ENCODE data around the gene SGCD. TPM values are rescaled to one million over a fixed set of nuclear protein-coding genes. Genes with fewer than 3 reads are reported as not detected.

The SGCD gene
- total RNA-seq, 2 experiments from 2014 or later, result not detected

DNA sequence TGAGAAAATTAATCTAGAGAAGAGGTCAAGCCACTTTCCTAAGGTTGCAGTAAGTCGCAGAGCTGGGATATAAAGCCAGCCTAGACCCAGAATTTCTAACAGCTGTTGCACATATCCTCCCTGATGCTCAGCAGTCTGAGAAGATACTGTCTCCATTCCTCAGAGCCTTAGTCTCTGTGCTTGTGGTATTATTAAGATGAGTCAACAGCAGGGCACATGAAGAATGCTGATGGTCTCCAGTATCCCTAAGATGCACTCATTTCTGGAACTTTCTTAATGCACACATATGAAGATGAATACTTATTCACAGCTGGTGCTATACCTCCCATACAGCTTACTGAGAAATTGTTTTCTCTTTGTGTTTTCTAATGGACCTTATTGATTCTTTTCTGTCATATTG is 32.5 kb downstream of the SGCD start:
- no peak overlapping the region for H3K27ac Mint-ChIP-seq
- intact Hi-C loops (cut with DNase I, micrococcal nuclease), result no loop called here
- H3K4me3 ChIP-seq (ENCODE audit: low read length), result no peak overlapping the region
- H3K27me3 ChIP-seq (ENCODE audit: control insufficient read depth in 1 of 2, insufficient read depth in 2 of 2, low read length in 2 of 2), result no peaks in the 10 kb centered on the region
- H3K36me3 ChIP-seq (ENCODE audit: insufficient read depth, low read length), result no peaks in the 10 kb centered on the region
- H3K27me3 Mint-ChIP-seq, result no peaks in the 10 kb centered on the region
- ChIA-PET CTCF (no interaction called here), POLR2A (no interaction called here)
- TF ChIP-seq, protein P1, sequence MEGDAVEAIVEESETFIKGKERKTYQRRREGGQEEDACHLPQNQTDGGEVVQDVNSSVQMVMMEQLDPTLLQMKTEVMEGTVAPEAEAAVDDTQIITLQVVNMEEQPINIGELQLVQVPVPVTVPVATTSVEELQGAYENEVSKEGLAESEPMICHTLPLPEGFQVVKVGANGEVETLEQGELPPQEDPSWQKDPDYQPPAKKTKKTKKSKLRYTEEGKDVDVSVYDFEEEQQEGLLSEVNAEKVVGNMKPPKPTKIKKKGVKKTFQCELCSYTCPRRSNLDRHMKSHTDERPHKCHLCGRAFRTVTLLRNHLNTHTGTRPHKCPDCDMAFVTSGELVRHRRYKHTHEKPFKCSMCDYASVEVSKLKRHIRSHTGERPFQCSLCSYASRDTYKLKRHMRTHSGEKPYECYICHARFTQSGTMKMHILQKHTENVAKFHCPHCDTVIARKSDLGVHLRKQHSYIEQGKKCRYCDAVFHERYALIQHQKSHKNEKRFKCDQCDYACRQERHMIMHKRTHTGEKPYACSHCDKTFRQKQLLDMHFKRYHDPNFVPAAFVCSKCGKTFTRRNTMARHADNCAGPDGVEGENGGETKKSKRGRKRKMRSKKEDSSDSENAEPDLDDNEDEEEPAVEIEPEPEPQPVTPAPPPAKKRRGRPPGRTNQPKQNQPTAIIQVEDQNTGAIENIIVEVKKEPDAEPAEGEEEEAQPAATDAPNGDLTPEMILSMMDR (IDR thresholded peaks at IDR 0.05), result no peak
- no peaks in the 10 kb centered on the region for H3K9me3 Mint-ChIP-seq
- ATAC-seq (ENCODE audit: poor library complexity), result no peak
- H3K9me3 ChIP-seq (ENCODE audit: control insufficient read depth in 1 of 2, insufficient read depth in 1 of 2, low read length in 2 of 2), result no peaks in the 10 kb centered on the region
- H3K4me1 ChIP-seq (ENCODE audit: insufficient read depth, low read length), result no peaks in the 10 kb centered on the region
- no peak overlapping the region for H3K4me3 Mint-ChIP-seq
- no peaks in the 10 kb centered on the region for H3K4me1 Mint-ChIP-seq (ENCODE audit: low read depth)
- no peak for DNase-seq
- no peak overlapping the region for H3K27ac ChIP-seq (ENCODE audit: low read depth in 1 of 2, low read length in 2 of 2)
- no peaks in the 10 kb centered on the region for H3K36me3 Mint-ChIP-seq (ENCODE audit: low read depth)

DNA sequence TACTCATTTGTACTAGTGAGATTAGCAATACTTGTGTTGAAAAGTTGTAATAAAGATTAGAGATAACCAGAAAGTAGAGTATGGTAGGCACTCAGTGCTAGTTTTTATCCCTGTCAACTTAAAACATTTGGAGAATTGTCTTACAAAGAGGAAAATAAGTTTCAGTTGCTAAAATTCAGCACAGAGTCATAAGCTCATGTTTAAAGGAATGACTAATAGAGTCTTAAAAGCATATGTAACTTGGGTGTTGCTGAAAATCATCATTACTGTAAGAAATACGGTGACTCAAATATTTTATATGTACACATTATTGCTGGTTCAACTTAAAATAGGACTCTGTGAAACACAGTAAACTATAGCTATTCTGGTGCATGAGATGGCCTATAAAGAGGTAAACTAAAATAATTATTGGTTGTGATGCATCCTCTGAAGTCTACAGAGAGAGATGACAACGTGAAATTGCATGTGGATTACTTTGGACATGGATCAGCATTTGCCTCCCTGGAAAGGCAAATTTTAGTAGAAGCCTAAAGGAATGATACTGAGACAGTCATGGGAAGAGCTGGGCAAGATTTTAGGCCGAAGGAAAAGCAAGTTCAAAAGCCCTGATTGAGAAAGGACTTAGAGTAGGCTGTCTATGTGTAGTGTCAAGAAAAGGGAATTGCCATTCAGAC is 34.6 kb downstream of the SGCD start:
- Histone ChIP-seq H3K4me3 (ENCODE audit: low read length) (no peak overlapping the region), H3K4me1 (ENCODE audit: insufficient read depth, low read length) (no peaks in the 10 kb centered on the region), H3K9me3 (ENCODE audit: control insufficient read depth in 1 of 2, insufficient read depth in 1 of 2, low read length in 2 of 2) (no peaks in the 10 kb centered on the region), H3K27ac (ENCODE audit: low read depth in 1 of 2, low read length in 2 of 2) (no peak overlapping the region), H3K36me3 (ENCODE audit: insufficient read depth, low read length) (no peaks in the 10 kb centered on the region), H3K27me3 (ENCODE audit: control insufficient read depth in 1 of 2, insufficient read depth in 2 of 2, low read length in 2 of 2) (no peaks in the 10 kb centered on the region)
- ATAC-seq (ENCODE audit: poor library complexity), result no peak
- Mint-ChIP-seq H3K27ac (no peak overlapping the region), H3K27me3 (peaks cover 5% of the 10 kb centered on the region), H3K9me3 (no peaks in the 10 kb centered on the region), H3K4me3 (no peak overlapping the region), H3K36me3 (ENCODE audit: low read depth) (no peaks in the 10 kb centered on the region), H3K4me1 (ENCODE audit: low read depth) (no peaks in the 10 kb centered on the region)
- DNase-seq, result no peak
- ChIA-PET CTCF (no interaction called here), POLR2A (no interaction called here)
- TF ChIP-seq, protein P1 (IDR thresholded peaks at IDR 0.05), result no peak
- intact Hi-C loops (cut with DNase I, micrococcal nuclease), result no loop called here

DNA sequence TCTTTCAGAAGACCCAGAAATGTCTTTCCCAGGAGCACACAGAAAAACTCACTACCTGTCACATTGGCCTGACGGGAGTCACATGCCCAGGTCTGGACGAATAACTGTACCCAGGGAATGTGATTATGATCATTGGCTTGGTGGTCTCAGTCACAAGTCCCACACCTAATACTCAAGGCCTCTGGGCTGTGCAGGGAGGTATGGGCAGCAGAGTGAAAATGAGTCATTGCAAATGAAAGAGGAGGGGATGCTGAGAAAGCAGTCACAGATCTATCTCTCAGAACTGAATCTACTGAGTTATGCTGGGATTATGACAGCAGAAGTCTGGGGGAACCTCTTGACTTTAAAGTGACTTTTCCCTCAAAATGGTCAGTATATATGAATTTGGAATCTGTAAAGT is 36.9 kb downstream of the SGCD start:
- CTCF ChIA-PET, result interaction anchor here (1.0 kb wide), 1 partner anchor 10 kb away, joined by 3 read pairs; no protein-coding TSS in a partner anchor
- Mint-ChIP-seq H3K27me3 (peaks cover 5% of the 10 kb centered on the region), H3K4me3 (no peak overlapping the region), H3K4me1 (ENCODE audit: low read depth) (no peaks in the 10 kb centered on the region), H3K36me3 (ENCODE audit: low read depth) (no peaks in the 10 kb centered on the region), H3K27ac (no peak overlapping the region), H3K9me3 (no peaks in the 10 kb centered on the region)
- no peak overlapping the region for H3K4me3 ChIP-seq (ENCODE audit: low read length)
- TF ChIP-seq, protein P1 (IDR thresholded peaks at IDR 0.05), result no peak
- H3K36me3 ChIP-seq (ENCODE audit: insufficient read depth, low read length), result no peaks in the 10 kb centered on the region
- POLR2A ChIA-PET, result no interaction called here
- DNase-seq, result no peak
- H3K4me1 ChIP-seq (ENCODE audit: insufficient read depth, low read length), result no peaks in the 10 kb centered on the region
- ATAC-seq (ENCODE audit: poor library complexity), result no peak
- H3K9me3 ChIP-seq (ENCODE audit: control insufficient read depth in 1 of 2, insufficient read depth in 1 of 2, low read length in 2 of 2), result no peaks in the 10 kb centered on the region
- no peak overlapping the region for H3K27ac ChIP-seq (ENCODE audit: low read depth in 1 of 2, low read length in 2 of 2)
- H3K27me3 ChIP-seq (ENCODE audit: control insufficient read depth in 1 of 2, insufficient read depth in 2 of 2, low read length in 2 of 2), result no peaks in the 10 kb centered on the region
- intact Hi-C loops (cut with DNase I, micrococcal nuclease), result no loop called here

Data from CD4-positive, alpha-beta T cell (primary cell).